NT2/D1 (cell line): ENCODE measurements around the gene RFTN1.

Source experiments
- DNase-seq: peaks from one replicate; pipeline ENCODE4 v3.0.0-alpha.2; 2011; ENCODE audit warnings: low read depth, low spot score
- H3K27me3 ChIP-seq: 2 replicates; pipeline ENCODE4 v1.6.0; 2011; ENCODE audit warnings: mild to moderate bottlenecking; ENCODE audit not compliant: insufficient read length, insufficient read depth
- H3K36me3 ChIP-seq: 2 replicates; pipeline ENCODE4 v1.6.1; 2011; ENCODE audit warnings: mild to moderate bottlenecking, low read length, mixed read lengths; ENCODE audit not compliant: insufficient read depth, insufficient read length
- H3K4me1 ChIP-seq: 2 replicates; pipeline ENCODE4 v1.5.1; 2011; ENCODE audit not compliant: insufficient read depth, insufficient read length
- H3K4me3 ChIP-seq: 2 replicates; pipeline ENCODE4 v1.5.1; 2011; ENCODE audit warnings: low read depth; ENCODE audit not compliant: insufficient read length
- H3K9ac ChIP-seq: 2 replicates; pipeline ENCODE4 v1.6.0; 2011; ENCODE audit warnings: low read depth; ENCODE audit not compliant: insufficient read length
- H3K9me3 ChIP-seq: 2 replicates; pipeline ENCODE4 v1.5.1; 2011; ENCODE audit warnings: mild to moderate bottlenecking, low read length; ENCODE audit not compliant: insufficient read depth
- SUZ12 ChIP-seq: IDR thresholded peaks from 2 replicates; pipeline ENCODE4 v1.6.1; 2011; ENCODE audit not compliant: insufficient read length, insufficient read depth; ENCODE audit errors: extremely low read depth
- YY1 ChIP-seq: IDR thresholded peaks from 2 replicates; pipeline ENCODE4 v1.6.1; 2011; ENCODE audit not compliant: insufficient read length, insufficient read depth
- ZNF274 ChIP-seq: IDR thresholded peaks from 2 replicates; pipeline ENCODE4 v1.6.1; 2011; ENCODE audit warnings: mild to moderate bottlenecking, low read depth, low read length

RFTN1 gene

DNA sequence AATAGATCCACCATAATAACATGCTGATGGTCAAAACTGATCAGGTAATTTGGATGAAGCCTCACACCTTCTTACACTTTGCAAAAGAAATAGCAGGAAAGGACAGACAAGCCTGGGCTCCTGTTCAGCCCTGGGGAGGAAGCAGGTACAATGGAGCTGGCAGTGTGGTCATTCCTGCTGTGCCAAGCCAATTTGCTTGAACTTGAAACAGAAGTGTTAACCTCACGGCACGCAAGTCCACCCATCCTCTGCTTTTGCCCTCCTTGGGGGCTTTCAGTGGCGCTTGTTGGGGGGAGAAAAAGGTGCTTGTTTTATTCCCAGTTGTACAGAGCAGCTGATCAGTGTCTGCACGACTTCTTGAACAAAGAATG, 36.8 kb upstream of the RFTN1 start:
- H3K9ac ChIP-seq = no peak overlapping the region
- DNase-seq = no peak
- no peak overlapping the region for H3K4me3 ChIP-seq
- H3K9me3 ChIP-seq = no peaks in the 10 kb centered on the region
- no peaks in the 10 kb centered on the region for H3K36me3 ChIP-seq
- no peaks in the 10 kb centered on the region for H3K4me1 ChIP-seq
- H3K27me3 ChIP-seq = no peaks in the 10 kb centered on the region
- TF ChIP-seq ZNF274 (no peak), YY1 (no peak), SUZ12 (no peak)

DNA sequence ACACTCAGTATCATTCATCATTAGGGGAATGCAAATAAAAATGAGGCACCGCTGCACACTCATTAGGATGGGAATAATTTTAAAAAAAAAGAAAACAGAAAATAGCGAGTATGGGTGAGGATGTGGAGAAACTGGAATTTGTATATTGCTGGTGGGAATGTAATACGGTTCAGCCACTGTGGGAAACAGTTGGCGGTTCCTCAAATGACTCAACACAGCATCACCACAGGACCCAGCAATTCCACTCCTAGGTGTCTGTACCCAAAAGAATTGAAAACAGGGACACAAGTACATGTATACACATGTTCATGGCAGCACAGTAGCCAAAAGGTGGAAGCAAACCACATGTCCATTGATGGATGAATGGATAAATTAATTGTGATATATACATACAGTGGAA, 35.2 kb upstream of the RFTN1 start:
- Histone ChIP-seq H3K9me3 (no peaks in the 10 kb centered on the region), H3K36me3 (no peaks in the 10 kb centered on the region), H3K9ac (no peak overlapping the region), H3K4me1 (no peaks in the 10 kb centered on the region), H3K27me3 (no peaks in the 10 kb centered on the region), H3K4me3 (no peak overlapping the region)
- DNase-seq = no peak
- no peak for TF ChIP-seq ZNF274
- TF ChIP-seq SUZ12 = no peak
- no peak for TF ChIP-seq YY1

DNA sequence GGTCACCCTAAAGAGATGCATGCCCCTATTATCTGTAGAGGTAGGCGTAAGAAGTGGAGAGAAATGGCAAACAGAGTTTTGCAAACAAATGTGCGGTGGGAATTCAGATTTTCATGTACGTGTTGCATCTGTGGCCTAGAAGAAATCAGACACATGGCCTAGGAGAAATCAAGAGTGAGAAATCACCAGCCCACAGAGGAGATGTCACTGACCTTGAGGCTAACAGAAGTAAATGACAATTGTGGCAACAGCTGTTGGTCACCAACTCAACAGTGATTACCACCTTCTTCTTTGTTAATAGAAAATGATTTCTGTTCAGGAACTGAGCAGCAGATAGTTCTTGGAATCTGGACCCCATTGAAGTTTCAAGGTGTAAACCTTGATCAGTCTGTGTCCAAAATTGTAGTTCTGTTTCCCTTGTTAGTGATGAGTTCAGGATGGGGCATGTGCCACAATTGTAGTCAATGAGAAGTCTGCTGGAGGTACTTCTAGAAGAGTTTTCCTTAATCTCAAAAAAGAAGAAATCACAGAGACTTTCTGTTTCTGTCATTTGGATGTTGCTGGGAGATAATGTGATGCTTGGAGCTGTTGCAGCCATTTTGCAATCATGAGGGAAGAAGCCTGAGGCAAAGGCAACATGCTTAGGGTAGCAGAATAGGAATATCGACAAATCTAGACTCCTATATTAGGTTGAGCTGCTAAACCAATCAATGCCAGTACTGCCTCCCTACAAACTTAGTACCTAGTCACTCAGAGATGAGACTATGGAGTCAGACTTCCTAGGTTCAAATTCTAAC, 34.3 kb upstream of the RFTN1 start:
- no peaks in the 10 kb centered on the region for H3K36me3 ChIP-seq
- no peaks in the 10 kb centered on the region for H3K9me3 ChIP-seq
- H3K27me3 ChIP-seq = no peaks in the 10 kb centered on the region
- H3K4me3 ChIP-seq = no peak overlapping the region
- no peak overlapping the region for H3K9ac ChIP-seq
- DNase-seq = no peak
- TF ChIP-seq YY1 = no peak
- no peak for TF ChIP-seq SUZ12
- TF ChIP-seq ZNF274 = no peak
- no peaks in the 10 kb centered on the region for H3K4me1 ChIP-seq

DNA sequence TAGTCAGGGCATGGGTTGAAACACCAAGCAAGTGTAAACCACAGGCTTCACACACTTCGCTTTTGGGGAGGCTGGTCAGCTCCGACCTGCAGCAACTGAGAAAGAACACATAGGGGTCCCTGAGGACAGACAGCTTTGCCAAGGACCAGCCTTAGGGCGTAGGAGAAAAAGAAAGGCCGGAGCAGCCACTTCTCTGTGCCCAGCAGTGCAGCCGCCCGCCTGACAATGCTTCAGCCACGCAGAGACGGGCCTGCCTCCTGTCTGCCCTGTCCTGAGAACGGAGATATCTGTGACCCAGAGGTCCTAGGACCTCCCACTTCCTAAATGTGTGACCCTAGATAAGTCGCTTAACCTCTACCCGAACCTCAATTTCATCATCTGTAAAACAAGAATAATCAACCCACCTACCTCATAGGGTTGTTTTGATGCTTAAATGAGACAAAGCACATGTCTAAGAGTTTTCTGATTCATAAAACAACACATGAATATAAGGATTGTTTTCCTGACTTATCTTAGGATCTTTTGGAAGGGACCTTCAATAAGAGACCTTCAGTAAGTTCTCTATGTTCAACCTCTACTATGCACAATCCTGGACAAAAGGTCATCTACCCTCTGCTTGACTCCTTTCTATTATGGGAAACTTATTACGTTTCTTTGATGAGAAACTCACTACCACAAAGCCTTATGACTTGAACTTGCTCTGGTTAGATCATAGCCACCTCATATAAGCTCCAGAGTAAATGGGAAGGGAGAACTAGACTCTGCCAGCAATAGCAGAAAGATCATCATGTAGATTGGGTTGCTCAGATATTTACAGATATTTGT, 32.9 kb upstream of the RFTN1 start:
- no peaks in the 10 kb centered on the region for H3K4me1 ChIP-seq
- DNase-seq = no peak
- H3K9ac ChIP-seq = no peak overlapping the region
- H3K36me3 ChIP-seq = no peaks in the 10 kb centered on the region
- no peaks in the 10 kb centered on the region for H3K9me3 ChIP-seq
- no peak for TF ChIP-seq ZNF274
- no peak for TF ChIP-seq SUZ12
- no peak for TF ChIP-seq YY1
- no peak overlapping the region for H3K4me3 ChIP-seq
- H3K27me3 ChIP-seq = no peaks in the 10 kb centered on the region

DNA sequence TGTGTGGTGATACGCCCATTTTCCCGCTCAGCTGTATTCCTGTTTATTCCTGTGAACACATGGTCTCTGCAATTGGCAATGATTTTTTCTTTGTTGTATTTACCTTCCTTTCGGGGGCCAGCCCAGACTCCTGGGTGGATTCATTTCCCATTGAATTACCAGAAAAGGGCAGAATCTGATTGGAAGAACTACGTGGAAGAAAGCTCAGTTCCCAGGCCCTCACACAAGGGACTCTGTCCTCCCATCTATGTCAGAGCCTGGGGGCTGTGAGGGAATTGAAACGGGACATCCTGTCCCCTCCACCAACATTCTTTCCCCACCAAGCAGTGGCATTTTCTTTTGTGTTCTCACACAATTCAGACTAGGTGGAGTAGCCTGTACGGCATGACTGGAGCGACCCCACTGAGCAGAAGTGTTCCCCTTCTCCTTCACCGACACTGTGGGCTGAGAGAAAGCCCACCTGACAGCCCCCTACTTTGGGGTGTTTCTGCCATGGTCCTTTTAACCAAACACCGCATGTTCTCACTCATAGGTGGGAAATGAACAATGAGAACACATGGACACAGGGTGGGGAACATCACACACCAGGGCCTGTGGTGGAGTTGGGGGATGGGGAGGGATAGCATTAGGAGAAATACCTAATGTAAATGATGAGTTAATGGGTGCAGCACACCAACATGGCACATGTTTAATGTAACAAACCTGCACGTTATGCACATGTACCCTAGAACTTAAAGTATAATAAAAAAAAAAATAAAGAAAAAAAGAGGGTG, 32.1 kb upstream of the RFTN1 start:
- TF ChIP-seq ZNF274 (no peak), YY1 (no peak), SUZ12 (no peak)
- Histone ChIP-seq H3K9me3 (no peaks in the 10 kb centered on the region), H3K36me3 (no peaks in the 10 kb centered on the region), H3K4me1 (no peaks in the 10 kb centered on the region), H3K4me3 (no peak overlapping the region), H3K9ac (no peak overlapping the region), H3K27me3 (no peaks in the 10 kb centered on the region)
- no peak for DNase-seq

DNA sequence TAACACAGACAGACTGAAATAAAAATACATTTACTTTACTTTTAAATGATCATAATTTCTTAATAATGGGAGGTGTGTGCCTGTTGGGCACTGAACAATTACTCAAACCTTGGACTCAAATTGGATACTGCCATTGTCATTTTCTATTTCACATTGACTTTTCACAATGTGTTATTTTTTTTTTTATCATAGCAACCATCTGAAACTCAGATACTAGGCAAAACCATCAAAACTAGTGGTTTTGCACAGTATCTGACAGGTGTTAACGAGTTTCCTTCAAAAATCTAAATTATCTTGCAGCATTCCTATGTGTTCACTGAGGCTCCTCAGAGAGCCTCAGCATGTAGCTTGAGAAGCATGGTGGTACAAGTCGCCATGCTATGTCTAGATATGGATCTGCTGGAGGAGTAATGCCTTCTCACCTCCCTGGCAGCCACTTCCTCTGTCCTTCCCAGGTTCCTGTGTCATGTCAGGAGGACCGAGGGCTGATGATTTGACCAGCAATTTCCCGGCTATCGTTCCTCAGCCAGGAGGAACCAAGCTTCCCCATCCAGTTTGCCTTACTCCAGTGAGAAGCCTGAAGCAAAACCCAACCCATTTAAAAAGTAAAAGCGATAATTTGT, 29.9 kb upstream of the RFTN1 start:
- no peak for DNase-seq
- no peaks in the 10 kb centered on the region for H3K36me3 ChIP-seq
- H3K4me3 ChIP-seq = no peak overlapping the region
- H3K27me3 ChIP-seq = no peaks in the 10 kb centered on the region
- no peak for TF ChIP-seq YY1
- TF ChIP-seq ZNF274 = no peak
- TF ChIP-seq SUZ12 = no peak
- no peak overlapping the region for H3K9ac ChIP-seq
- H3K9me3 ChIP-seq = no peaks in the 10 kb centered on the region
- H3K4me1 ChIP-seq = no peaks in the 10 kb centered on the region

DNA sequence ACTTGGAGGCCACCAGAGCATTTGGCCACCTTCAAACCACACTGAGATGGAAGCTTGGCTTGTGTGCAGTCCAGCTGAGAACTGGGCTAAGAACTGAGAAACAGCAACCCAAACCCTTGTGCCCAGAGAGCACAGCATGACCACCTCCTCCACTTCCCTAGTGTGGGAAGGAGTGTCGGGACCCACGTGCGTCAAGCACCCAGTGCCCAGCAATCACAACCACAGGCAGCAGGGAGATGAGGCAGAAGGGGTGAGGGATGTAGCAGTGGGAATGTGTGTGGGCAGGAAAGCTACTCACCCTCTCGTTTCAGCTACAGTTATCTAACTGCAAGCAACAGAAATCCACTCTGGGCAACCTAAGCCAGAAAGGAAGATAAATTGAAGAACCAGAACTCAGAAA, 25.0 kb upstream of the RFTN1 start:
- no peak overlapping the region for H3K9ac ChIP-seq
- peaks cover 5% of the 10 kb centered on the region for H3K4me1 ChIP-seq
- no peaks in the 10 kb centered on the region for H3K9me3 ChIP-seq
- no peak for TF ChIP-seq SUZ12
- TF ChIP-seq YY1 = no peak
- TF ChIP-seq ZNF274 = no peak
- H3K4me3 ChIP-seq = no peak overlapping the region
- H3K27me3 ChIP-seq = no peaks in the 10 kb centered on the region
- DNase-seq = no peak
- H3K36me3 ChIP-seq = no peaks in the 10 kb centered on the region
